ENCODE results near the gene AFF4.
"Not testable (repeated sequence)": the region's sequence is repeated elsewhere in the genome, so short reads cannot be mapped to it uniquely, and the experiment has no call there.

Gene AFF4

DNA sequence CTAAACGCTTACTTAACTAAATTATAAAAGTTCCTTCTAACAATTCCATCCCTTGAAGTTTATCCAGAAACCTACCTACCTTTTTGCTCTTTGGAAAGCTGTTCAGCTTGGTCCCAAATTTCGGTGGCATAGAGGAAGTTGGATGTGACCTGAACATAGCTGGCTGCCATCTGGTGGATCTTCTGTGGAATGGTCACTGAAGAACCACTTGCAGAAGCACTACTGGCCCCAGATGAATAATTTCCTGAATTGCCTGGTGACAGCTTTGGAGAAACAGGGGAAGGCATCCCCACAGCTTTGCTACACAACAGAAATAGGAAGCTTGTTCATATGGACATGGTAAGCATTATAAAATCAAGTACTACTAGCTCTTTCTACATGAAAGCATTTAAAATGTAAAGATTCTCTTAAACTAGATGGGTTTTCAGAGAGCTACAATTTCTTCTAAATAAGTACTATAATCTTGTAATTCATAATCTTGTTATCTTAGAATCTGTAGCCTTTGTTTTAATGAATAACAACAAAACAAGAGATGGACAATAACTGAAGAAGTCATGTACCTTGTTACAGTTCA is 80.1 kb downstream of the AFF4 start:
- DNase-seq: peak; percentile 6 to 30

- DNase-seq: no peak
These were observed 85.5 kb downstream of the AFF4 start for GRCh38 chr5:132877938-132878337.

DNA sequence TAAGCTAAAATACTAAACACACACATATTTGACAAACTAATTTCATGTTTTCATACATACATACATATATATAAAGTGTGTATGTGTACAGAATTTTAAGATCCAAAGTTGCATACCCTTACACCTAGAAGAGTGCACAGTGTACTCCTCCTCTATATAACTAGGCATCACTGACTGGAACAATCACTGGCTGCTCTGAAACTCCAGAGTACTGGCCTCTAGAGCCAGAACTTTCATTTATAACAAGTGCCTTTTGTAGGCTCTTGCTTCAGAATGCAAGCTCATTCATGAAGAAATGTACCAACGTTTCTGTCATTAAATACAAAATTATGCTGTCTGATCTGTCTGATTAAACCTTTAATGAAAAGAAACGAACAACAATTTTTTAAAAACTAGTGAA is 86.0 kb downstream of the AFF4 start:
- no peak for DNase-seq

DNA sequence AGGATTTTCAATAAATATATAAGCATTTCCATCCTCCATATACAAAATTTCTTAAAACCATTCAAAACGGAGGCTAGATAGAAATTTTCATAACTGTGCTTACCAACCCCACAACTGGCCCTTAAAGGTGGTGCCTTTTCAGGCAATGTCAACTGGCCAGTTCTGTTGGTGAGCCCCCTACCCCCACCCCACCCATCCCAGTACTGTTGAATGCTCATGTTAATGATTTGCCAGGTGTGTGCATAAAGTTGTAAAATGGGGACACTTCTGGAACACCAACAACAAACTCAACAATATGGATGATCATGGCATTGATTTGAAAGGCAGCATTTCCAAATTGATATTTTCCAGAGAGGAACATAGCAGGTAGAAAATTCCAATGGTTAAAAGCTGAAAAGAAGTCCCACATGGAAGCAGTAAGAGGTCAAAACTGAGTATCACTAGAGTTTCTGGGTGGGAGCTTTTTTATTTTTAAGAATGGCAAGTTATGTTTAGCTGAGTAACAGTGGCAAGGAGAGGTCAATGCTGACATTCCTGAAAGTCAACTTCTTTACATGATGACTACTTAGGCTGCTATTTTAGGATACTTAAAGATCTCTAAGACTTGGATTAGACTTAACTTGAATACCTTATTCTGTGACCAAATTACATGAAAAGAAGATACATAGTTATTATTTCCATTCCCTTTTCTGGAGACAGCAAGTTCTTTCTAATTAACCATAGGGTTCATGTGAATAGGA is 87.2 kb downstream of the AFF4 start:
- DNase-seq: no peak

DNA sequence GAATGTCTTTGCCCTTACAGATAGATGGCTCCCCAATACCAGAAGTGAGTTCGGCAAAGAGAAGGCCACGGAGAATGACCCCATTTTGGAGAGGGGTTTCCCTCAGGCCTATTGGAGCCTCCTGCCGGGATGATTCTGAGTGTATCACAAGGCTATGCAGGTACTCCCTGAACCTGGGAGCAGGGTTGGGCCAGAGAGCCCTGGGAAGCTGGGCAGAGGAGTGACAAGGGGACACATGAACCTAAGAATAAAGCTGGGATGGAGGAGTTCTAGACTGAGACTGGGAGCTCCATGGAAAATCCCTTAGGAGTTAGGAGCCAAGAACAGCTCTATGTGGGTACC is 89.5 kb downstream of the AFF4 start:
- no peak for DNase-seq

- DNase-seq: no peak
These were observed 90.1 kb downstream of the AFF4 start, which contains the start of gene LEAP2 for GRCh38 chr5:132873119-132873929. Gene LEAP2, plus strand, starts transcription at chr5:132873668. Its CDS starts 27 bp downstream, at chr5:132873695.

DNA sequence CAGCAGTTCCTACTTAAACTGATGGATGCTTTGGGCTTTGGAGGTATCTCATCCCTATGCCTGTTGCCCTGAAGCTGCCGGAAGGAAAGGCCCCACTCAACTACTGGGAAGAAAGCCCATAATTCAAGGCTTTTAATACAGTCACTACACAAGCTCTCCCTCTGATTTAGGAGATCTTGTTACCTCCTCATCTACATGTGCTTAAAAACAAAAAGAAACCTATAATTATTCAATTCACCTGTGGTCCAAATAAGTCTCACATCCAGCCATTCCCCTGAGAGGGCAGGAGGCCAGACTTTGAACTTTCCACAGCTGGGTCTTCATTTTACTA is 90.7 kb downstream of the AFF4 start:
- no peak for DNase-seq

DNA sequence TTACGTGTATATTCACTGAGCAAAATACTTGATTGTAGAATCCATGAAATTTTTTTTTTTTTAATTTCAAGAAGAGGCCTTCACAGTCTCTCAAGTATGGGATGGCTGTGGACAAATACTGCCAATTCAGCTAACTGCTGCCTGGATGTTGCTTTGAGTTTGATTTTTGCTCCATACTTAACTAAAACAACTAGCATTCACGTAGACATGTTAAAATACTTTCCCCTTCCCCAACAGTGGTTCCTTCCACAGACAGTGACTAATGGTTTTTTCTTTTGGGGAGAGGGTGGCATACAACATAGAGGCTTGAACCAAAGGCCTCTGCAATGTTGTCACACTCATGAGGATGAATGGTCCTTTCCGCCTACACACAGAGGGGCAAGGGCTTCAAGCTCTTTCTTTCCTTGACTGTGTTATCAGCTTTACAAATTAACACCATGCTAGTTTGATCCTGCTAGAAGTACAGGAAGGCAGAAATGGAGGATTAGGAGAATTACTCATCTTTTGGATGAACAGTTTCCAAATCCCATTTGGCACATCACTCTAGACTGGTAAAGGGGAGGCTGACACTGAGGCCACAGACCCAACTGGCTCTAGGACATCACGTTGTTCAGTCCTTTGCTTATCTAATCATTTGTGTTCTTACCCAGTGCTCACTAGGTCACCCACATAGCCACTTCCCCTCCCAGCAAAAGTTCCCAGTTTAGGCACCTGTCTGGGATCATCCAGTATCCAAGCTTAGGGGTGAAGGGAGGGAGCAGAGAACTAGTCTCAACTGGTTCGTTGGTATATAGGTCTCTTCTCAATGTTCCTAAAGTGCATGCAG is 91.8 kb downstream of the AFF4 start:
- no peak for DNase-seq

- DNase-seq: no peak
These were observed 92.6 kb downstream of the AFF4 start for GRCh38 chr5:132870801-132871200.

- no peak for DNase-seq
These were observed 94.7 kb downstream of the AFF4 start for GRCh38 chr5:132868754-132869153.

GRCh38 chr5:132867046-132867451 is 96.4 kb downstream of the AFF4 start:
- DNase-seq: no peak

DNA sequence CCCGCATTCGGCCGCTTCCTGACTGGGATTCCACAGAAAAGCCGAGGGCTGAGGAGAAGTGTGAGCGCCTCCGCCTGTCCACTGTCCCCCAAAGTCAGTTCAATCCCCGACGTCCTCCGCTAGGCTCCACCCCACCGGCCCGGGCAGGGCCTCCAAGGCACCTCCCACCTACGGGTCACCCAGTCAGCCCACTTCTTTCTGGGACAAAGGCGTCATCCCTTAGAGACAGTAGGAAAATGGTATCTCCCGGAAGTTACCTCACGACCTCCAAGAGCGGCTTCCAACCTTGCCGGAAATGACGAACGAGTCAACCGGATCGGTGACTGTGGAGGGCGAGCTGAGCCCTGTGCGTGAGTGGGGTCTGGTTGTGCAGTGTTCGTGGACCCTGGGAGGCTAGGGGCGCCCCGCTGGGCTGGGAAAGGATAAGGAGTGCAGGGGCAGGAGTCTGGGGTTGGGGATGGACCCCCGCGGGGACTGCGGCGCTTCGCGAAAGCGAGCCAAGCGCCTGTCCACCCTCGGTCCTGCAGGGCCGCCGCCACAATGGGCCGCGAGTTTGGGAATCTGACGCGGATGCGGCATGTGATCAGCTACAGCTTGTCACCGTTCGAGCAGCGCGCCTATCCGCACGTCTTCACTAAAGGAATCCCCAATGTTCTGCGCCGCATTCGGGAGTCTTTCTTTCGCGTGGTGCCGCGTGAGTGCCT is 96.9 kb downstream of the AFF4 start, which contains the start of the genes GDF9 and UQCRQ:
Gene GDF9, minus strand, starts transcription at position 128 of the 704 bp plus-strand sequence. CDS start 1,936 bp downstream, outside the sequence.
Gene UQCRQ, plus strand, starts transcription at position 301 of the 704 bp plus-strand sequence. Its CDS starts 240 bp downstream, at position 541.
- peak; percentile 90 to 91 for DNase-seq

DNA sequence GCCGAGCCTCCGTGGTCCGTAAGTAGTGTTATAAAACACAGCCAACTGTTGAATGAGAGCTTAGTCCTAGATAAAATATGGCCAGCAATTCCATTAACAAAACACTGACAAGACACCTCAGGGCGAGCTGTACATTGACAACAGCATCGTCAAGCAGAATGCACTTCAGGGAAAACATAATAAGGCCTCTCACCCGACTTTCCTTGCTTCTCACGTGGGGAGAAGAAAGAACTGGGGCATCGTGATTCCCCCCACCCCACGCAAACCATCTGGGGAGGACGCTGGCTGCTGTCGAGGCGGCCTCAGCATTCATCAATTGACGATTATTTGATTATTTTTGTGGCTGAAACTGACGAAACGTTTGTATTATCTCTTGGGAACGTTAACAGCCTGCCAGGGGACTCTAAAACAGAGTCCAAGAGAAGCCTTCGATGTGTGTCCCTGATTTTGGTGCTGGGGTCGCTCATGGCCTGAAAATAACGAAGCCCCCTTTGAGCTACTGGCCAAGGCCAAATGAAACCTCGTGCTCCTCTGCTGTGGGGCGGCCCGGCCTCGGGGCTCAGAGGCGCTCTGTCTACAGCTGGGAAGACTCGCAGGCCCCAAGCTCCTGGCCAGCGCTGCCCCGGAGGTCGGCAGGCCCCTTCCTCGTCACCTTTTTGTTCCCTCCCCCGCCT is 97.6 kb downstream of the AFF4 start:
- DNase-seq: no peak

GRCh38 chr5:132860742-132861141 is 102.7 kb downstream of the AFF4 start:
- DNase-seq: no peak

GRCh38 chr5:132859889-132860437 is 103.5 kb downstream of the AFF4 start:
- DNase-seq: no peak

GRCh38 chr5:132856011-132856410 is 107.4 kb downstream of the AFF4 start:
- DNase-seq: no peak

- not testable (repeated sequence) for DNase-seq
These were observed 108.4 kb downstream of the AFF4 start for GRCh38 chr5:132854992-132855391.

DNA sequence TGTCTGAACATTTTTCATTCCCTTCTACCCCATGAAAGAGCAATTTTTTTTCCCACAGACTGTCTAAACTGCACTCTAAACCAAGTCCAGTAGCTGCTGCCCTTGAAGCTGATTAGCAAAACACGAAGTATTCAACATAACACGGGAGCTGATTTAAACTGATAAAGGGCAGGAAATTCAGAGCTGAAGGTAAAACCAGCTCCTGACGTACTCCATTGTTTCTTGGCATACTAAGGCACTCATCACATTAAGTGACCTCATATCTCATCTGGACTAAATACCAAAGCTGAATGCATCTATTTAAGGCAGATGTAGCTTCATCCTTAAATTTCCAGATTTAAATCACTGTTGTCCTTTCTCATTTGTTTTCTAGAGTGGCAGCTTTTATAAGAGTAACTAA is 109.1 kb downstream of the AFF4 start:
- DNase-seq: no peak

DNA sequence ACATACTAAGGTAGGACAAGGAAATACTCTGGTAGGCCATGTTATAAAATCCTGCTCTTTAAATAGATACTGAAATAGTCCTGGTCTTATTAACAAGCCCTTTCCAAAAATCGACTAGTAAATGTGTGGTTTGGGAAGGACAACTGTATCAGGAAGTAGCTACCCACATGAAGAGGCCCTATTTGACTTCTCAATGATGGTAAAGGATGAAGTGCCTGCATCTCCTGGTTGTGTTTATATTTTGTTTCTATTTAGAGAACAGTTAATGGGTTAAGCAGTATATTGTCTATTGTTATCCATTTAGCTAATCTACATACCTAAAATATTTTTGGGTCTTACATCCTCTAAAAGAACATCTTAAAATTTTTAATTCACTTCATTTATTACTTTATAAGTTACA is 109.6 kb downstream of the AFF4 start:
- no peak for DNase-seq

DNA sequence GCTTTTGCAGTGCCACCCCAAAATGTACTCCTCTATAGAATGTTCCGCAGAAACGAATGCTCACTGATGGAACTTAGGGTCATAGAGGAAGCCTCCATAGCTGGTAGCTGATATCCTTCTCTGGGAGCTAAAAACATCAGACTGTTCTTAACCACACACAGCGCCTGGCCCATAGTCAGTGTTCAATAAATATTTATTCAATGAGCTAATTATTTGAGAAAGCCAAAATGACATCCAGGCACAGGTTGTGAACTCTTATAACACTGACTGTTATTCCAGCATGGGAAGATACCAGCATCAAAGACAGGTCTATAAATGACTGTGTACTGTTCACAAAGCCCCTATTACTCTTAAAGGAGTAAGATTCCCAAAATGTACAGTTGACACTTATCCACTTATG is 110.1 kb downstream of the AFF4 start:
- DNase-seq: no peak

DNA sequence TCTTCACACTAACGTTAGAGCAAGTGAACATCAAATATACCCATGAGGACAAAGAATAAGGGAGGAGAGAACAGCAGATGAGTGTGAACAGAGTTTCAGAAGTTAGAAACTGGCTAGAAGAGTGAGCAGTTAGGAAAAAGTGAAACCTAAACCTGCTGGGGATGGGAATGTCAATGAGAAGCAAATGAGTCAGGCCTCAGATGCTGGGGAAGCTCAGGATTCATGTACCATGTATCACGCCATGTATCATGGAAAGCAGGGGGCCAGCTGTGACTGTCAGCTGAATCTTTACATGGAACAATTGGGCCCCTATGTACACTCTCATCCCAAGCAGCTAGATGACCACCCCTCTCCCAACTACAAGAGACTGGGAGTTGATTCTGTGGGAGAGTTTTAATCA is 113.4 kb downstream of the AFF4 start:
- no peak for DNase-seq

Measured in activated CD4-positive, alpha-beta T cell treated with anti-CD3 and anti-CD28 coated beads for 4 hours (primary cell).